Measurements from ENCODE around the gene COL13A1.

COL13A1 gene

GRCh38 chr10:69825604-69826003 lies 23.9 kb downstream of the COL13A1 start:
- no peak for DNase-seq

GRCh38 chr10:69826094-69826493 lies 24.4 kb downstream of the COL13A1 start:
- no peak for DNase-seq

- DNase-seq = no peak
These were observed 25.3 kb downstream of the COL13A1 start for GRCh38 chr10:69826789-69827554.

GRCh38 chr10:69828144-69828870 lies 26.6 kb downstream of the COL13A1 start:
- no peak for DNase-seq

- no peak for DNase-seq
These were observed 28.1 kb downstream of the COL13A1 start for GRCh38 chr10:69829775-69830174.

GRCh38 chr10:69831231-69831855 lies 29.6 kb downstream of the COL13A1 start:
- no peak for DNase-seq

- no peak for DNase-seq
These were observed 33.5 kb downstream of the COL13A1 start for GRCh38 chr10:69835233-69835632.

- DNase-seq = no peak
These were observed 34.4 kb downstream of the COL13A1 start for GRCh38 chr10:69835875-69836730.

GRCh38 chr10:69836731-69837030 lies 35.0 kb downstream of the COL13A1 start:
- DNase-seq = no peak

- DNase-seq = no peak
These were observed 35.6 kb downstream of the COL13A1 start for GRCh38 chr10:69837261-69837660.

GRCh38 chr10:69838418-69838817 lies 36.7 kb downstream of the COL13A1 start:
- no peak for DNase-seq

GRCh38 chr10:69838853-69839252 lies 37.1 kb downstream of the COL13A1 start:
- DNase-seq = no peak

- no peak for DNase-seq
These were observed 38.1 kb downstream of the COL13A1 start for GRCh38 chr10:69839696-69840345.

GRCh38 chr10:69840773-69841172 lies 39.1 kb downstream of the COL13A1 start:
- no peak for DNase-seq

- no peak for DNase-seq
These were observed 40.3 kb downstream of the COL13A1 start for GRCh38 chr10:69842020-69842419.

GRCh38 chr10:69842882-69843281 lies 41.2 kb downstream of the COL13A1 start:
- no peak for DNase-seq

GRCh38 chr10:69843923-69844322 lies 42.2 kb downstream of the COL13A1 start:
- DNase-seq = no peak

GRCh38 chr10:69844698-69845097 lies 43.0 kb downstream of the COL13A1 start:
- DNase-seq = no peak

- no peak for DNase-seq
These were observed 44.0 kb downstream of the COL13A1 start for GRCh38 chr10:69845574-69846292.

GRCh38 chr10:69846293-69846921 lies 44.7 kb downstream of the COL13A1 start:
- no peak for DNase-seq

GRCh38 chr10:69847458-69847857 lies 45.8 kb downstream of the COL13A1 start:
- DNase-seq = no peak
